Lower leg skin (tissue), 3 donors: ENCODE results near the gene PKD1.
"Not testable (repeated sequence)": the region's sequence is repeated elsewhere in the genome, so short reads cannot be mapped to it uniquely, and the experiment has no call there.

Source experiments
- CTCF ChIP-seq, 3 donors: fragments of 450-650 bp; IDR thresholded peaks; one replicate each; pipeline ENCODE4 v1.5.1; 2016; ENCODE audit warnings: antibody characterized with exemption in 3 of 3, mild to moderate bottlenecking in 3 of 3, moderate library complexity in 2 of 3
- POLR2A ChIP-seq, 2 donors: fragments of 450-650 bp; IDR thresholded peaks; one replicate each; pipeline ENCODE4 v1.6.1; 2016 to 2017; ENCODE audit warnings: antibody characterized with exemption in 2 of 2, mild to moderate bottlenecking in 1 of 2, moderate library complexity in 1 of 2

DNA sequence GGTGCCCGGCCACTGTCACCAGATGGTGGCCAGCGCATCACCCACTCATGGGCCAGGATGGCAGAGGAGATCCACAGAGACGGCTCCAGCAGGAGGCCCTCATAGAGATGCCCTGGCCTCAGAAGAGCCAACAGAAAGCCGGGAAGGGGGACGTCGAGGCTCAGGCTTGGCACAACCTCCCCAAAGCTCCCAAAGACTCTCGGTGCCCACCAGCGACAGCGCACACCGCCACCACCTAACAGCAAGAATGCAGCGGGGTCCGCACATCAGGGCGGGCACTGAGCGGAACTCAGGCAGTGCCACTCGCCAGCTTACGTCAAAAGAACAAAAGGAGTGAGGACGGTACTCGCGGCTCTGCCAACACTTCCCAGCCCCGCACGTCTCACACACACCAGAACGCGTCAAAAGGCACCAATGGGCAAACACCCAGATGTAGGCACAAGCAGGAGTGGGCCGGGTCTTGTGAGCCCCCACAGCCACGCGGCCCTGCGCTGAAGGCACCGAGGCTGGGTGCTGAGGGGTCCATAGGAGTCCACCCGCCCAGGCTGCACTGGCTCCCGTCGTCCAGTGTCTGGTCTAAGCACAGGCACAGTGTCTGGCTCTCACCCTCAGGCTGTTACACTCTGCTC is 8.7 kb downstream of the PKD1 start:
- not testable (repeated sequence) for TF ChIP-seq POLR2A, CTCF (IDR thresholded peaks at IDR 0.05)
